ENCODE results near the gene FERMT2.

Gene FERMT2

GRCh38 chr14:52950898-52951680, at the start of gene FERMT2:
TSS of gene FERMT2 (minus strand) at chr14:52951050. CDS start at chr14:52950568, 482 bp downstream.
- DNase-seq, result peak in 1 of 2 donors; percentile 27

DNA sequence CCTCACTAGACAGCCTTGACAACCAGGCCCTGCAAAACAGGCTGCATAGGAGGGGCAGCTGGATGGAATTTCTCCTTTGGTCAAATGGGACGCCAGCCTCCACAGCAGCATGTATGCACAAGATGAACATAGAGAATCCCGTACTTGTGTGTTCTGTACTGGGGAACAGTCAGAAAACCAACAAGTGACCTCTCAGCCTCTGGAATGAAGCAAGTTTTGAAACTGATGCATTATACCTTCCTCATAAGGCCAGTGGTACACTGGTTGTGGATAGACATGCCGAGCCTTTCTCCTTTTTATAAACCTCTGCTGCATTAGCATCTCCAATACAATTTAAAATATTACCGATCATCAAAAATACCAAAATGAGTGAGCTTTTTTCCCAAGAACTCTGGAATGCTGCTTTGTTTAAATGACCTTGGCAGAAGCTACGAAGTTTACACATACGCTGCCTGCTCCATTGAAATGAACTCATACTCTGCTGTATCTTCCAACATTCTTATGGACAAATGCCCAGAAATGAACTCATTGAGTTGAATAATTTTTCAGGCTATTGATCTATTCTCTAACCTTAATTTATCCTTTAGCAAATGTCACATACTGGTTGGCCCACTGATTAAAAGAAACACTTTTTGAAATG, 47.6 kb upstream of the FERMT2 start:
- no peak for DNase-seq

GRCh38 chr14:52996493-52996892, 45.6 kb upstream of the FERMT2 start:
- no peak for DNase-seq

DNA sequence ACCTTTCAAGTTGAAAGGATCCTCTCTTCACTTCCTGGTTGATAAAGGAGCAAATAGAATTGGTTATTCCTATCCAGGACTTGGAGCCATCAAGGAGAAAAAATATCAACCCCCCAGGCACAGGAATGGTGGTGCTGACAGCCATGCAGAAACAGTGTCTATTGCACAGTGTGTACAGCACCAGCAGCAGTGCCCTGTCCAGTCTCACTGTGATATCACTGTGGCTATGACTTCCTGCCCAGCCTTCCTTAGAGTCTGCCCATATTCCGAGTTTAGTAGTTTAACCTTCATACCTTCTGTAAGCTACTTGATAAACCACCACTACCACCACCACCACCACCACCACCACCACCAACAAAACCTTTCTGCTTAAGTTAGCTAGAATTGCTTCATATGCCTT, 45.1 kb upstream of the FERMT2 start:
- no peak for DNase-seq

DNA sequence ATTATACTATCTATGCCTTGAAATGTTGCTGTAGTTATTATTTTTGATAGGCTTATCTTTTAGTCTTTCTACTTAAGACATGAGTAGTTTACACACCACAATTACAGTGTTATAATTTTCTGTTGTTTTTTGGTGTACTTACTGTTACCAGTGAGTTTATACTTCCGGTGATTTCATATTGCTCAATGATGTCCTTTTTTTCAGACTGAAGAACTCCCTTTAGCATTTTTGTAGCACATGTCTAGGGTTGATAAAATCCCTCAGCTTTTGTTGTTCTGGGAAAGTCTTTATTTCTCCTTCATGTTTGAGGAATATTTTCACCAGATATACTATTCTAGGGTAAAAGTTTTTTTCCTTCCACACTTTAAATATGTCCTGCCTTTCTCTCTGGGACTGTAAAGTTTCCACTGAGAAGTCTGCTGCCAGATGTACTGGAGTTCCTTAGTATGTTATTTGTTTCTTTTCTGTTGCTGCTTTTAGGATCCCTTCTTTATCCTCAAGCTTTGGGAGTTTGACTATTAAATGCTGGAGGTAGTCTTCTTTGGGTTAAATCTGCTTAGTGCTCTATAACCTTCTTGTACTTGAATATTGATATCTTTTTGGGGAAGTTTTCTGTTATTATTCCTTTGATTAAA, 41.5 kb upstream of the FERMT2 start:
- no peak for DNase-seq

DNA sequence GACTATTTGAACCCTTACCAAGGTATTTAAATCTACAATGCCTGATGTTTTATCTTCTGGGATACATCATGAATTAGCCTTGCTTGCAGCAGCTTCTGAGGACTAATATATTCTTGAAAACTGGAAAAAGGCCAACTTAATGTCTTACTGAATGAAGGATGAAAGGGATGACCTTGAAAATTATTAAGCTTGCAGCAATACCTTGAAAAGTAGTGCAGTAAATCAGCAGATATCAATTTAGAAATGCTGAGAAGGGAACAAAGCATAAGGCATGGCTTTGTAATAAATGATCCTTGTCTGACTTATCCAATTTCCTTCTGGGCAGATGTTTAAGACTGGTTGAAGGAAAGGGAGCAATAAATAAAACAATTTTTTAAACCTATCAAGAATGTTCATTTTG, 37.3 kb upstream of the FERMT2 start:
- no peak for DNase-seq

GRCh38 chr14:52987514-52987913, 36.7 kb upstream of the FERMT2 start:
- no peak for DNase-seq

- no peak for DNase-seq
Measured at GRCh38 chr14:52987042-52987441, 36.2 kb upstream of the FERMT2 start.

GRCh38 chr14:52977798-52978197, 26.9 kb upstream of the FERMT2 start:
- DNase-seq, result no peak

GRCh38 chr14:52974406-52974805, 23.6 kb upstream of the FERMT2 start:
- no peak for DNase-seq

DNA sequence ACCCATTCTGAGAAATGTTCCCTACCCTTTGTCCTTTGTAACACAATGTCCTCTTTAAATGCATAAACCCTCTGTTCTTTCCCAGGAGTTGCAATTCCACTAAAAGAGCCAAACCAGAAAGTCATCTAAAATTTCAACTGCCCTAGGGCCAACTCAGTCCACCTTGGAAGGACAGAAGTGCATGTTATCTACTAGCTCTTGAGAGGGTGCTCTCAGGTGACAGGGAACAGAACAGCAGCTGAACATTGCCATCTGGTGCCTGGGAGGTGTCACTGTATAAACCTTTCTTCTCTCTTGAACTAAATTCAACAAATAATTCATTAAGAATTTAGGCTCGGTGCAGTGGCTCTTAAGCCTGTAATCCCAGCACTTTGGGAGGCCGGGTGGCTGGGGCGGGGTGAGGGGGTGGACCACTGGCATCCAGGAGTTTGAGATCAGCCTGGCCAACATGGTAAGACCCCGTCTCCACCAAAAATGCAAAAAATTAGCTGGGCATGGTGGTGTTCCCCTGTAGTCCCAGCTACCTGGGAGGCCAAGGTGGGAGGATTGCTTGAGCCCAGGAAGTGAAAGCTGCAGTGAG, 10.3 kb upstream of the FERMT2 start:
- peak; percentile 61 to 74 for DNase-seq

- peak in 1 of 2 donors; percentile 19 for DNase-seq
Measured at GRCh38 chr14:52960627-52961026, 9.8 kb upstream of the FERMT2 start.

GRCh38 chr14:52954346-52955214, 3.7 kb upstream of the FERMT2 start:
- DNase-seq, result no peak

DNA sequence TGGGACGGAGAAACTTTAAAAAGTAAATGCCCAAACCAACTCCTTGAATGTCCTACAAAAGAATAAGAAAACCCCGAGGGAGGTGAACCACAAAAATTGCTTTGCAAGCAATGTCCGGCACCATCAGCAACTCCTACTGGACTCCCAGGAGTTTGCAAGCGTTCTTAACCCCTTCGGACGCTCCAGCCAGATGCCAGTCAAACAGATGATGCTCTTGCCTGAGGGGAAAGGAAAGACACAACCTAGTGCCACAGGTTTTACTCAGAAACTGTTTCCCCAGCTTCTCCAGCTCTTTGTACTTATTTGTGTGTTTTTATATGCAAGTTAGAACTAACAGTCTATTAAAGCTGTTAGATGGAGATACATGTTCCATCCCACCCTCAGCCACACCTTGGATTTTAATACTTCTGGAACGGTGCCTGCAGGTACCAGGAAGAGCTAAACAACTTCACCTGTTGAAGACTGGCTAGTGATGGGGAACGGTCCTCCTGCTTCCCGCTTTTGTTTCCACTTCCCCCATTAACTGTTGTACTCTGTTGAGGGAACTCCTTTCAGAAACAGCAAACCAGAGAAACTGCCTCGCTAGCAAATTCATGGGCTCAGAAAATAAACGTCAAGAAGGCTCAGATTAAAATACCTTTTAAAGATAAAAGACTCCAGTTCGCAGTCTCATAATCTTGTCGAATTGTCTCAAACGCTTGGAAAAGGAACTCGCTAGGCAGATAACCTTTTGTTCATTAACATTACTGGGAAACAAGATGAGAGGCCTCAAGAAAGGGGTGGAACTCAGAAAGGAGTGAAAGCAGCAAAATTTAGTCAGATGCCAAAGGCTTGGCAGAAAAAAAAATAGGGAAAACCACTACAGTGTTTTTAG, 1.1 kb upstream of the FERMT2 start:
- DNase-seq, result peak in 1 of 2 donors; percentile 6

- DNase-seq, result peak in 1 of 2 donors; percentile 19
Measured at GRCh38 chr14:52950410-52950897, 396 bp downstream of the FERMT2 start.

- DNase-seq, result no peak
Measured at GRCh38 chr14:52949711-52950409, 990 bp downstream of the FERMT2 start.

DNA sequence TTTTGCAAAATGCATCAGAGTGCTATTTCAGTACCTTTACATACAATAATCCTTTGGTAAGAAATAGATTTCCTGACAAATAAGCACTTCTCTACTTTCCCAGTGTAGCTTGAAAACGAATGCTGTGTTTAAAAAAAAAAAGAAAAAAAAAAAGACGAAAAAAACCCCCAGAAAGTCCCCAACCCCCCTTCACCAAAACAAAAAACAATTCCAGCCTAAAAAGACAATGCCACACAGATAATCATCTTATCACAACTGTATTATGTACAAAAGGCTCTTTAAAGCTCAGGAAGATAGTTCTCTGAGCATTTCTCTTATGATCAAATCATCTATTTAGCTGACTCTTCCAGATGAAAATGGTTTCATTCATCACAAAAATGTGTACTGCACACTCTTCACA, 1.6 kb downstream of the FERMT2 start:
- no peak for DNase-seq

DNA sequence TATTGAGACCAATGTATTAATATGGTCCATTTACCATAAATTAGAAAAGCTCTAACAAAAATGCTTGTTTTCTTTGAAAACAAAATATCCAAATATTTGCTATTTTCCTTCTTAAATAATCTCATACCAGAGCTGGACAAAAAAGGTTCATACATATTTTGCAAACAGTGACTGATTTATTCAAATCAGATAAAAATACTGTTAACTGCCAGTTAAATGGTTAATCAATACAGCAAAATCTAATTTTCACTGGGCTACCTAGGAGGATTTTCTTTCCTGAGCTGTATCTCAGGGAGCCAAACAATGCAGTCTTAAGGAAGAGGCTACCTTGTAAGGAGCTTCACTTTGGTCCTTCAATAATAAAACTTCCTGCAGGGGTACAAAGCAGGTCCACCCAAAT, 2.0 kb downstream of the FERMT2 start:
- DNase-seq, result no peak

DNA sequence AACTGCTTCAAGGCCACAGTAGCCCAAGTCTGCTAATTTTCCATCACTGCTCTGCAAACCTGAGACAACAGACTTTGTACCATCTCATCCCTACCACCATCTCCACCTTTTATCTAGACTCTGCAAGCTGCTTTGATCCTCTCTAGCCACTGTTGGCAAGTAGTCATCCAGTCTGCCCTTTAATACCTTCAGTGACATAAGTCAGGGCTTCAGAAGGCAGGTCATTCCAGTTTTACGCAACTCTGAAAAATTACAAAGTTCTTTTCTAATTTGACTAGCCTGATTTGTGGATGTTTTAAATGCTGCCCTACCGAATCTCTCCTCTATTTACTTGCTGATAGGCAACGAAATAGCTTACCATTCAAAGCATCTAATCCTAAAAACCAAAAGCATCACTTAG, 2.8 kb downstream of the FERMT2 start:
- no peak for DNase-seq

DNA sequence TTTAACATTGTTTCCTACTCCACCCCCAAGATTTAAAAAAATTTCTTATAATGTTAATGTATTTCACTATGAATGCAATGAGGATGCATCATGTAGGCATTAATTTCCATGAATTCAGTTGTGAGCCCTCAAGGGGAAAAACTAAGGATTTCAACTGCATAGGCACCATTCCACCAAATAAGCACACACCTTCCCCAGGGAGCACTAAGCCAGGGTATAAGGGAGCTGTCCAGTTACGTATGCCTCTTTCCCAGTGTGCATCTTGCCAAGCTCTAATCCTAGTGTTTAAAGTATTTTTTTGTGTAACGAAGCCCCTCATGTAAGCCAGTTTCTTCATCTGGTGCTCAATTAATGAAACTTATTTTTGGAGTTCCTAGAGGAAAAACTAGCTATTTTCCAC, 6.6 kb downstream of the FERMT2 start:
- no peak for DNase-seq

- no peak for DNase-seq
Measured at GRCh38 chr14:52939427-52939826, 11.4 kb downstream of the FERMT2 start.

All from CD4-positive, alpha-beta T cell treated with Interferon alpha-2 for 1 hour (primary cell).